ENCODE measurements around the gene EFL1. TPM values are rescaled to one million over a fixed set of nuclear protein-coding genes. Genes with fewer than 3 reads are reported as not detected.
"Not testable (repeated sequence)": the region's sequence is repeated elsewhere in the genome, so short reads cannot be mapped to it uniquely, and the experiment has no call there.

Gene EFL1
- total and polyA plus RNA-seq, 9 donors, result 11.3 to 17.4 (median 11.8) TPM

GRCh38 chr15:82300883-82301282 lies 38.3 kb upstream of the EFL1 start:
- H3K4me3 ChIP-seq (ENCODE audit: low read length), result no peak overlapping the region
- no peak for DNase-seq
- no peak overlapping the region for H3K27ac ChIP-seq (ENCODE audit: low read length)
- no peaks in the 10 kb centered on the region for H3K9me3 ChIP-seq (replicated peaks; ENCODE audit: control insufficient read depth, low read depth, low read length)
- no peaks in the 10 kb centered on the region for H3K36me3 ChIP-seq (ENCODE audit: control insufficient read depth, insufficient read depth, low read length)
- WGBS (ENCODE audit: insufficient coverage), result 79% methylated on average over 7 of the region's 7 CpGs
- no peaks in the 10 kb centered on the region for H3K4me1 ChIP-seq (ENCODE audit: control insufficient read depth, insufficient read depth, low read length)
- H3K27me3 ChIP-seq (ENCODE audit: control insufficient read depth, insufficient read depth, low read length), result peaks cover 9% of the 10 kb centered on the region

- not testable (repeated sequence) for H3K4me3 ChIP-seq (ENCODE audit: low read length); H3K27ac ChIP-seq (ENCODE audit: low read length); DNase-seq; H3K36me3 ChIP-seq (ENCODE audit: control insufficient read depth, insufficient read depth, low read length); H3K9me3 ChIP-seq (replicated peaks; ENCODE audit: control insufficient read depth, low read depth, low read length); H3K27me3 ChIP-seq (ENCODE audit: control insufficient read depth, insufficient read depth, low read length); H3K4me1 ChIP-seq (ENCODE audit: control insufficient read depth, insufficient read depth, low read length)
- 59% methylated on average over 4 of the region's 6 CpGs for WGBS (ENCODE audit: insufficient coverage)
These were observed 37.8 kb upstream of the EFL1 start for GRCh38 chr15:82300326-82300725.

GRCh38 chr15:82299511-82299914 lies 37.0 kb upstream of the EFL1 start:
- WGBS (ENCODE audit: insufficient coverage), result 71% methylated on average over 2 of the region's 6 CpGs
- not testable (repeated sequence) for H3K36me3 ChIP-seq (ENCODE audit: control insufficient read depth, insufficient read depth, low read length); H3K4me1 ChIP-seq (ENCODE audit: control insufficient read depth, insufficient read depth, low read length); DNase-seq; H3K27me3 ChIP-seq (ENCODE audit: control insufficient read depth, insufficient read depth, low read length); H3K9me3 ChIP-seq (replicated peaks; ENCODE audit: control insufficient read depth, low read depth, low read length); H3K4me3 ChIP-seq (ENCODE audit: low read length); H3K27ac ChIP-seq (ENCODE audit: low read length)

- no peak for DNase-seq
- no peak overlapping the region for H3K27ac ChIP-seq (ENCODE audit: low read length)
- no peaks in the 10 kb centered on the region for H3K4me1 ChIP-seq (ENCODE audit: control insufficient read depth, insufficient read depth, low read length)
- 9% methylated on average over 40 of the region's 44 CpGs for whole genome bisulfite sequencing (ENCODE audit: insufficient coverage)
- no peaks in the 10 kb centered on the region for H3K9me3 ChIP-seq (replicated peaks; ENCODE audit: control insufficient read depth, low read depth, low read length)
- H3K4me3 ChIP-seq (ENCODE audit: low read length), result no peak overlapping the region
- no peaks in the 10 kb centered on the region for H3K36me3 ChIP-seq (ENCODE audit: control insufficient read depth, insufficient read depth, low read length)
- H3K27me3 ChIP-seq (ENCODE audit: control insufficient read depth, insufficient read depth, low read length), result peaks cover 9% of the 10 kb centered on the region
These were observed 36.0 kb upstream of the EFL1 start for GRCh38 chr15:82298520-82298919.

DNA sequence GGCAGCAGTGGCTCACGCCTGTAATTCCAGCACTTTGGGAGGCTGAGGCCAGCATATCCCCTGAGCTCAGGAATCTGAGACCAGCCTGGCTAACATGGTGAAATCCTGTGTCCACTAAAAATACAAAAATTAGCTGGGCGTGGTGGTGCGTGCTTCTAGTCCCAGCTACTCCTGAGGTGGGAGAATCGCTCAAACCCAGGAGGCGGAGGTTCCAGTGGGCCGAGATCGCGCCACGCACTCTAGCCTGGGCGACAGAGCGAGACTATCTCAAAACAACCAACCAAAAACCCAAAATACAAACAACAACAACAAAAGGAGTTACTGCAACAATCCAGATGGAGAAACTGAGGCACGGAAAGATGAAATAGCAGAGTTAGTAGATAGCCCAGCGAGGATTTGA lies 35.5 kb upstream of the EFL1 start:
- 91% methylated on average over 4 of the region's 13 CpGs for WGBS (ENCODE audit: insufficient coverage)
- H3K36me3 ChIP-seq (ENCODE audit: control insufficient read depth, insufficient read depth, low read length), result no peaks in the 10 kb centered on the region

DNA sequence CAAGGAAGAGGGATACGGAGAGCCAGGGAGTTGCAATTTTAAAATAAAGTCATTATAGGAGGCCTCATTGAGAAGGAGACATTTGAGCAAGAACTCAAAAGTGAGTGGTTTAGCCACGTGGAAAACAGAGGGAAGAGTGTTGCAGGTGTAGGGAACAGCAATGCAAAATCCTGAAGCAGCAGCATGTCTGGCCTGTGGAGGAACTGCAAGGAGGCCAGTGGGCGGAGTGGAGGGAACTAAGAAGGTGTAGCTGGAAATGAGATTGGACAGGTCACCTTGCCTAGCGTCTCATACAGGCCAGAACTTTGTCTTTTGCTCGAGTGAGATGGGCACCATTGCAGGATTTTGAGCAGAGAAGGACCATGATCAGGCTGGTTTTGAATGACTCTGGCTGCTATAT lies 35.0 kb upstream of the EFL1 start:
- Histone ChIP-seq H3K27ac (ENCODE audit: low read length) (no peak overlapping the region), H3K36me3 (ENCODE audit: control insufficient read depth, insufficient read depth, low read length) (no peaks in the 10 kb centered on the region), H3K27me3 (ENCODE audit: control insufficient read depth, insufficient read depth, low read length) (peaks cover 9% of the 10 kb centered on the region), H3K4me1 (ENCODE audit: control insufficient read depth, insufficient read depth, low read length) (no peaks in the 10 kb centered on the region), H3K9me3 (replicated peaks; ENCODE audit: control insufficient read depth, low read depth, low read length) (no peaks in the 10 kb centered on the region), H3K4me3 (ENCODE audit: low read length) (no peak overlapping the region)
- WGBS (ENCODE audit: insufficient coverage), result 86% methylated on average over 5 of the region's 5 CpGs
- no peak for DNase-seq

More for the DNA sequence above, 35.5 kb upstream of the EFL1 start:
- H3K4me1 ChIP-seq (ENCODE audit: control insufficient read depth, insufficient read depth, low read length), result no peaks in the 10 kb centered on the region
- no peak overlapping the region for H3K4me3 ChIP-seq (ENCODE audit: low read length)
- no peak overlapping the region for H3K27ac ChIP-seq (ENCODE audit: low read length)
- no peaks in the 10 kb centered on the region for H3K9me3 ChIP-seq (replicated peaks; ENCODE audit: control insufficient read depth, low read depth, low read length)
- H3K27me3 ChIP-seq (ENCODE audit: control insufficient read depth, insufficient read depth, low read length), result peaks cover 9% of the 10 kb centered on the region
- DNase-seq, result no peak

- H3K27me3 ChIP-seq (ENCODE audit: control insufficient read depth, insufficient read depth, low read length), result peaks cover 9% of the 10 kb centered on the region
- H3K9me3 ChIP-seq (replicated peaks; ENCODE audit: control insufficient read depth, low read depth, low read length), result no peaks in the 10 kb centered on the region
- no peak overlapping the region for H3K27ac ChIP-seq (ENCODE audit: low read length)
- no peaks in the 10 kb centered on the region for H3K4me1 ChIP-seq (ENCODE audit: control insufficient read depth, insufficient read depth, low read length)
- WGBS (ENCODE audit: insufficient coverage), result 48% methylated on average over 8 of the region's 11 CpGs
- no peaks in the 10 kb centered on the region for H3K36me3 ChIP-seq (ENCODE audit: control insufficient read depth, insufficient read depth, low read length)
- no peak for DNase-seq
- H3K4me3 ChIP-seq (ENCODE audit: low read length), result no peak overlapping the region
These were observed 31.6 kb upstream of the EFL1 start for GRCh38 chr15:82294061-82294690.

- WGBS (ENCODE audit: insufficient coverage), result 67% methylated on average over 2 of the region's 5 CpGs
- no peaks in the 10 kb centered on the region for H3K36me3 ChIP-seq (ENCODE audit: control insufficient read depth, insufficient read depth, low read length)
- peaks cover 2% of the 10 kb centered on the region for H3K9me3 ChIP-seq (replicated peaks; ENCODE audit: control insufficient read depth, low read depth, low read length)
- DNase-seq, result no peak
- no peaks in the 10 kb centered on the region for H3K4me1 ChIP-seq (ENCODE audit: control insufficient read depth, insufficient read depth, low read length)
- H3K4me3 ChIP-seq (ENCODE audit: low read length), result no peak overlapping the region
- H3K27me3 ChIP-seq (ENCODE audit: control insufficient read depth, insufficient read depth, low read length), result no peaks in the 10 kb centered on the region
- H3K27ac ChIP-seq (ENCODE audit: low read length), result no peak overlapping the region
These were observed 29.7 kb upstream of the EFL1 start for GRCh38 chr15:82292271-82292670.

- no CpG with 5 or more reads among the region's 2 CpGs for WGBS (ENCODE audit: insufficient coverage)
- not testable (repeated sequence) for DNase-seq; H3K36me3 ChIP-seq (ENCODE audit: control insufficient read depth, insufficient read depth, low read length); H3K27ac ChIP-seq (ENCODE audit: low read length); H3K4me1 ChIP-seq (ENCODE audit: control insufficient read depth, insufficient read depth, low read length); H3K9me3 ChIP-seq (replicated peaks; ENCODE audit: control insufficient read depth, low read depth, low read length); H3K4me3 ChIP-seq (ENCODE audit: low read length); H3K27me3 ChIP-seq (ENCODE audit: control insufficient read depth, insufficient read depth, low read length)
These were observed 25.7 kb upstream of the EFL1 start for GRCh38 chr15:82288202-82288601.

DNA sequence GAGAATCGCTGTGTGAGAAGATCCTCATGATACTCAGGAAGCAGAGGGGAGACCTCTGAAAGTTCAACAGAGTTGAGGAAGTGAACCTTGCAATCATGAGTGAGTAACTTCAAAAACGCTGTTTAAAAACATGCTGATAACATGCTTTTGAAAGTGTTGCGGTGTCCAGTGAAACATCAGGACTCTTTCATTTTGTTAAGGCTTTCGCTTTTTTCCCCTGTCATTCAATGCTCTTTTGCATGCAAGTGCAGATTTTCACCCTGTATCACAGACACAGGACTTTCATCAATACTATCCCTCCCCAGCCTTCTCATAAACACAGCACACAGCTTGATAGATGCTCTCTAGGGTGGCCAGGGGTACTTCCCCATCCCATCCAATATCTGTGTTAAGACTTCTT lies 23.9 kb upstream of the EFL1 start:
- H3K27ac ChIP-seq (ENCODE audit: low read length); H3K4me3 ChIP-seq (ENCODE audit: low read length); H3K4me1 ChIP-seq (ENCODE audit: control insufficient read depth, insufficient read depth, low read length); H3K36me3 ChIP-seq (ENCODE audit: control insufficient read depth, insufficient read depth, low read length); H3K27me3 ChIP-seq (ENCODE audit: control insufficient read depth, insufficient read depth, low read length); H3K9me3 ChIP-seq (replicated peaks; ENCODE audit: control insufficient read depth, low read depth, low read length): not testable (repeated sequence)
- no CpG with 5 or more reads among the region's 4 CpGs for WGBS (ENCODE audit: insufficient coverage)
- DNase-seq, result peak; percentile 23

GRCh38 chr15:82284381-82284780 lies 21.8 kb upstream of the EFL1 start:
- H3K27me3 ChIP-seq (ENCODE audit: control insufficient read depth, insufficient read depth, low read length); H3K4me1 ChIP-seq (ENCODE audit: control insufficient read depth, insufficient read depth, low read length); H3K36me3 ChIP-seq (ENCODE audit: control insufficient read depth, insufficient read depth, low read length); H3K27ac ChIP-seq (ENCODE audit: low read length); H3K9me3 ChIP-seq (replicated peaks; ENCODE audit: control insufficient read depth, low read depth, low read length); DNase-seq; H3K4me3 ChIP-seq (ENCODE audit: low read length): not testable (repeated sequence)
- WGBS (ENCODE audit: insufficient coverage), result no CpG with 5 or more reads among the region's 2 CpGs
